HG03060 (cell line): ENCODE results near the gene ZNF462.
"Not testable (repeated sequence)": the region's sequence is repeated elsewhere in the genome, so short reads cannot be mapped to it uniquely, and the experiment has no call there.

Experiments used
- ATAC-seq: cut with Tn5 transposase; IDR thresholded peaks from one replicate; pipeline ENCODE4 v1.9.1; 2021; ENCODE audit warnings: low read depth, moderate number of reproducible peaks; ENCODE audit not compliant: unreplicated experiment

Gene ZNF462, protein sequence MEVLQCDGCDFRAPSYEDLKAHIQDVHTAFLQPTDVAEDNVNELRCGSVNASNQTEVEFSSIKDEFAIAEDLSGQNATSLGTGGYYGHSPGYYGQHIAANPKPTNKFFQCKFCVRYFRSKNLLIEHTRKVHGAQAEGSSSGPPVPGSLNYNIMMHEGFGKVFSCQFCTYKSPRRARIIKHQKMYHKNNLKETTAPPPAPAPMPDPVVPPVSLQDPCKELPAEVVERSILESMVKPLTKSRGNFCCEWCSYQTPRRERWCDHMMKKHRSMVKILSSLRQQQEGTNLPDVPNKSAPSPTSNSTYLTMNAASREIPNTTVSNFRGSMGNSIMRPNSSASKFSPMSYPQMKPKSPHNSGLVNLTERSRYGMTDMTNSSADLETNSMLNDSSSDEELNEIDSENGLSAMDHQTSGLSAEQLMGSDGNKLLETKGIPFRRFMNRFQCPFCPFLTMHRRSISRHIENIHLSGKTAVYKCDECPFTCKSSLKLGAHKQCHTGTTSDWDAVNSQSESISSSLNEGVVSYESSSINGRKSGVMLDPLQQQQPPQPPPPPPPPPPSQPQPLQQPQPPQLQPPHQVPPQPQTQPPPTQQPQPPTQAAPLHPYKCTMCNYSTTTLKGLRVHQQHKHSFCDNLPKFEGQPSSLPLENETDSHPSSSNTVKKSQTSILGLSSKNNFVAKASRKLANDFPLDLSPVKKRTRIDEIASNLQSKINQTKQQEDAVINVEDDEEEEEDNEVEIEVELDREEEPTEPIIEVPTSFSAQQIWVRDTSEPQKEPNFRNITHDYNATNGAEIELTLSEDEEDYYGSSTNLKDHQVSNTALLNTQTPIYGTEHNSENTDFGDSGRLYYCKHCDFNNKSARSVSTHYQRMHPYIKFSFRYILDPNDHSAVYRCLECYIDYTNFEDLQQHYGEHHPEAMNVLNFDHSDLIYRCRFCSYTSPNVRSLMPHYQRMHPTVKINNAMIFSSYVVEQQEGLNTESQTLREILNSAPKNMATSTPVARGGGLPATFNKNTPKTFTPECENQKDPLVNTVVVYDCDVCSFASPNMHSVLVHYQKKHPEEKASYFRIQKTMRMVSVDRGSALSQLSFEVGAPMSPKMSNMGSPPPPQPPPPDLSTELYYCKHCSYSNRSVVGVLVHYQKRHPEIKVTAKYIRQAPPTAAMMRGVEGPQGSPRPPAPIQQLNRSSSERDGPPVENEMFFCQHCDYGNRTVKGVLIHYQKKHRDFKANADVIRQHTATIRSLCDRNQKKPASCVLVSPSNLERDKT (N-terminal part only)

GRCh38 chr9:106862821-106863720 lies at the start of gene ZNF462:
TSS of gene ZNF462 (plus strand) at chr9:106863166. CDS start at chr9:106923384, 60,218 bp downstream.
- ATAC-seq, result no peak

DNA sequence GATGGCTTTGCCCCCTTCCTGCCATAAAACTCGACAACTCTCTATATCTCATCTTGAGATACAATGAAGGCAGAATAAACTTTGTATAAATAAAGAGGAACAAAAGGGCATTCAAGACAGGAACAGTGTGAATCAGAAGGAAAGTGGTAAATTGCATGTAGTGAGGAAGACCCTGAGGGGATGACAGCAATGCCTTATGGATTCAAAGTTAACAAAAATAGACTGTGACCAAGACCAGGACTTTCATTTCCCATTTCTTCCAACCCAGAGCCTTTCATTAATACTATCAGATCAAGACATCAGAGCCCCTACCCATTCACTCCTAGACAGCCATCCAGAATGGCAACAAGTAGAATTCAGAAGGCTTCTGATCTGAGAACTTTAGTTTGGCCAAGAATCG lies 46.4 kb upstream of the ZNF462 start:
- ATAC-seq, result no peak

GRCh38 chr9:106818034-106818433 lies 44.9 kb upstream of the ZNF462 start:
- ATAC-seq, result no peak

DNA sequence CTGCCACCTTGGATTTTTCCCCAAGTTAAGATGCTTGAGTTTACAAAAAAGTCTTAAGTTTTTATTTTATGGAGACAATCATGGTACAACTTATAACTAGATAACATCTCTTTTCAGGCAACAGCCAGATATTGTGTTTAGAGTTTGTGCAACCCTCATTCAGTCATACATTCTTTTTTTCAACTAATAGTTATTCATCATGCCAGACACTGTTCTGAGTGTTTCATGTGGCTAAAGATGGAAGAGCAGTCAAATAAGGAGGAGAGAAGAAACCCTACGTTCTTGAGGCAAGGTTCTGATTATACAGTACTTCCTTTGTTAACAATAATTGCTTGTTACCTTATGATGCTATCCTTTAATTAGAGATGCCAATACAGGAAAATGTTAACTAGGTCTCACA lies 42.1 kb upstream of the ZNF462 start:
- no peak for ATAC-seq

GRCh38 chr9:106828070-106828469 lies 34.9 kb upstream of the ZNF462 start:
- ATAC-seq, result no peak

DNA sequence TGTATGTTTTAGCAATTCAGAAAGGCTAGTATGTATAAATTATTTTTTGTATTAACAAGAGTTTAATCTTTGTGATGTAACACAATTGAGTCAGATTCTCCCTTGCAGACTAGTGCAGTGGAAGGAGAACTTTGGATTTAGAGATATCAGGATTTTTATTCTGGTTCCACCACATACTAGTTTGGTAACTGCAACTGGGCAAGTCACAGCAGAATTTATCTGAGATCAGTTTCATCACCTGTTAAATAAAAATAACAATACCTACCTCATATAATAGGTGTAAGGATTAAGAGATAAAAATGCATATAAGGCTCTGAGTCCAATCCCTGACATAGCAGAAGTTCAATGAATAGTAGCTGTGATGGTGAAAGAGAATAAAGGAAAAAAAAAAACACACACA lies 34.0 kb upstream of the ZNF462 start:
- no peak for ATAC-seq

DNA sequence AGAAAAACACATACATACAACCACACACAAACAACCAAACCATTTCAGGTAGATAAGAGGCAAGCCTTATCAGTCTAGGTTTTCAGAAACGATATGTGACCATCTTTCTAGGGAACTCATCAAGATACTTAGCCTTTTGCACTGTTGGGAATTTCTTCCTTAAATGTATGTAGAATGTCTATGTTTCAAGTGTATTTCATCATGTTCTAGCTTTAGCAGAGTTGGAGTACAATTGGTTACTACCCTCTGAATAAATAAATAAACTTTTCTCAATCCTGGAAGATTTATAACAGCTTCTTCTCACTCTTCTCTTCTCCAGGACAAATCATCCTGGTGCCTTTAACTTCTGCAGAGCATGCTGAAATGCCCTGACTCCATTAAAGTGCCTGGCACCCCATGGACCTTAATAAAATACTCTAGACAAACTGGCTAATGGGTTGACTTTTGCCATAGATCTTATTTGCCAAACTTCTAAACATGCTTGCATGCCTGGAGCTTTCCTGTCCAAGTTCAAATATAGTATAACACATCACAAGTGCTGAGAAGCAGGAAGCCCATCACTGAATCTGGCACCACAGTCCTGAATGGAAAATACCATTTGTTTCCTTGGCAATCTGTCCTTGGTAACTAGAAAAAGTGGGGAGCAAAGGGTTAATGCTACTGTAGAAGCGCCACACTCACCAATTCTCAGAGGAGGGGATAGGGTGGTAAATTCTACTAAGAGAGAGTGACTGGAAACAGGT lies 33.1 kb upstream of the ZNF462 start:
- ATAC-seq, result no peak

DNA sequence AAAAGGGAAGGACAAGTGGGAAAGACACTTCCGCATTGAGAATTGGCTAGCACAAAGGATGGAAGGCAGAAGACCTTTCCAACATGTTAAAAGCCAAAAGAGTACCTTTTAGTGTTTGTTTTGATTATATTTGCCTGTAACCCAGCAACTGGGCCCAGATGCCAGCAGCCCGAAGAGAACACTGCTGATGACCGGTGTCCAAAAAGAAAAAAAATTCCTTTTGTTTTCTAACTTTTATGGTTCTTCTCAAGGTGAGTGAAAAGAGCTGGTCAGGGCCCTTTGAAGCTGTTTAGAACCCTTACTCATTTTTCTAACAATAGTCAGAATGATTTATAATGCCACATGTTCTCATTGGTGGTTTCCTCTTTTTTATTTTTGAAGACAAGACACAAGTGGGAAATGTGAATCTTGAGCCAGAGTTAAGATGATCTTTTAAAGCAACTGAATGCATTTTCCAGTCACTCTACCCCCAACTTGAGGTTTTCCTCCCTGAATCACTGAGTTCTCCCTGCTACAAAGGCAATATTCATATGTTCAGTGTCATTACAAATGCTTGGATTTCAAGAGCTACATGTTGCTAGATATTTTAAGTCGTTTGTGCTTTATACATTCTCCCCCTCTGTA lies 32.3 kb upstream of the ZNF462 start:
- ATAC-seq, result no peak

GRCh38 chr9:106834888-106835287 lies 28.1 kb upstream of the ZNF462 start:
- no peak for ATAC-seq

GRCh38 chr9:106835840-106836239 lies 27.1 kb upstream of the ZNF462 start:
- ATAC-seq, result no peak

- ATAC-seq, result no peak
Measured at GRCh38 chr9:106843371-106843770, 19.6 kb upstream of the ZNF462 start.

DNA sequence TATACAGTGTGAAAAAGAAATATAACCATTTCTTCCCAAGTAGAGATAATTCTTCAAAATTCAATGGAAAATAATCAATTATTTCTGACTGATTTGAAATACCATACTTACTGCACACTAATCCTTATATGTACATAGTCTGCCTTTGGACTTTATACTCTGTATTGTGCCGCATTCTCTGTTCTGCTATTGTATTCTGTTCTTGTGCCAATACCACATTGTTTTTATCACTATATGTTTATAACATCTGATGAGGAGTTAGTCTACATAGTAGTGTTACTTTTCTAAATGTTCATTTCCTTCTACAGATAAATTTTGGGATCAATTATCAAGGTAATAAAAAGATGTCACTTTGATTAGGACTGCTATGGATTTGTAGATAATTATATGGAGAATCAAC lies 16.7 kb upstream of the ZNF462 start:
- ATAC-seq, result no peak

DNA sequence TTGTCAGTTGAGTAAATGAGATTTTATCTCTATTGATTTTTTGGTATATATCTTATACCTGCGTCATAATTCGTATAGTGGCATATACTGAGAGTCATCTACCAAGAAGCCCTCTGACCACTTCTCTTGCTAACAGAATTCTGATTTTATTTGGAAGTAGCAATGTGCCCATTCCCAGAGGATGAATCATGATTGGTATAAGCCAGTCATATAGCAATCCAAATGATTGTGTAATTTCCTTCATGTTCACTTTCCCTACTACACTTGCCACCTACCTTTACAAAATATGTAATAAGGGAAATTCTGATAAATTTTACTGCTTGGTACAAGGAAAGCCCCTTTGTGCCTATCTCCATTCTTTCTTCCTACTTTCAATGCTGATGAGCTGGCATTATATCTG lies 16.1 kb upstream of the ZNF462 start:
- ATAC-seq, result no peak

GRCh38 chr9:106851640-106852039 lies 11.3 kb upstream of the ZNF462 start:
- ATAC-seq, result not testable (repeated sequence)

DNA sequence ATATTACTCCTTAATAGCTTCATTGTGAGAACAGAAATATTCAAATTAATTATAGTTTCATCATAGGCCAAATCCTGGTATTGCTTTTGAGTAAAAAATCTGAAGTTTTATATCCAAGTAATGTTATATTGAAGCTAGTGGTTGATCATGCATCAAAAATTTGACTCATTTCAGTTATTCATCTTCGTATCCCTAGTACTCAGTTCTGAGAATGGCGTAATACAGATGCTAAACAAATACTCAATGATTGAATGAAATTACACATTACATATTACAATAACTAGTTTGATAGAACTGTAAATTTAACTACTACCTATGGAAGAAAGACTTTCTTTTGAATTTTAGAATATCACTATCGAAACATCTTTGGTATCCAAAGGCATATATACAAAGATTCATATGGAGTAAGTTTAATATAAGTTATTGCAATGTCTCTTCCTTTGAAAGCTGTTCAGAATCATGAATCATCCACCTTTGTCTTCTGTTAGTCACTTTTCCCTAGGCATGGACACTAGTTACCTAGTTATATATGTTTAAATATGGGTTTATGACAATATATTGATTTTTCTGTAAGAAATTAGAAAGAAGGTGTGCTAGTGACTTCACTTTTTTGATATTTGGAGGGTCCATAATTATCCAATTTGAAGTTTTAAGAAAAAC lies 5.0 kb upstream of the ZNF462 start:
- no peak for ATAC-seq

- no peak for ATAC-seq
Measured at GRCh38 chr9:106859957-106860720, 2.8 kb upstream of the ZNF462 start.
